Kidney epithelial cell (primary cell): ENCODE data around the gene GTF3C1. TPM values are rescaled to one million over a fixed set of nuclear protein-coding genes. Genes with fewer than 3 reads are reported as not detected.
A peak's percentile ranks its signal among the peaks of the same experiment; 100 is the strongest.

Experiments used
- DNase-seq: peaks from one replicate; pipeline ENCODE4 v3.0.0-alpha.2; 2010; ENCODE audit warnings: low read depth
- H3K27me3 ChIP-seq: 2 replicates; pipeline ENCODE4 v1.6.0; 2011; ENCODE audit warnings: low read length; ENCODE audit not compliant: control insufficient read depth, insufficient read depth
- H3K36me3 ChIP-seq: 2 replicates; pipeline ENCODE4 v1.5.1; 2011; ENCODE audit warnings: low read length; ENCODE audit not compliant: control insufficient read depth, insufficient read depth
- H3K4me3 ChIP-seq: 2 replicates; pipeline ENCODE4 v1.5.1; 2011; ENCODE audit warnings: low read depth, mild to moderate bottlenecking, control low read depth, low read length
- CTCF ChIP-seq: IDR thresholded peaks from 2 replicates; pipeline ENCODE4 v1.5.1; 2011; ENCODE audit warnings: mild to moderate bottlenecking, moderate library complexity, low read length, control low read depth, inconsistent platforms; ENCODE audit not compliant: insufficient read depth, poor library complexity, severe bottlenecking
- total RNA-seq: library from RNA; depleted of rRNA; stranded (reverse); fragments of >200 nt; gene quantifications from 2 replicates; pipeline ENCODE4 v1.2.3, GENCODE V29; 2015

Gene GTF3C1
- total RNA-seq, 1 donor from 2014 or later, result 89.7 TPM

GRCh38 chr16:27429981-27430441 is 119.7 kb downstream of the GTF3C1 start:
- no peak for TF ChIP-seq CTCF
- DNase-seq, result no peak
- H3K4me3 ChIP-seq, result no peak overlapping the region
- no peaks in the 10 kb centered on the region for H3K36me3 ChIP-seq
- no peaks in the 10 kb centered on the region for H3K27me3 ChIP-seq

GRCh38 chr16:27429330-27429871 is 120.3 kb downstream of the GTF3C1 start:
- H3K27me3 ChIP-seq, result no peaks in the 10 kb centered on the region
- no peak for DNase-seq
- no peak for TF ChIP-seq CTCF
- H3K4me3 ChIP-seq, result no peak overlapping the region
- no peaks in the 10 kb centered on the region for H3K36me3 ChIP-seq

- no peak overlapping the region for H3K4me3 ChIP-seq
- no peak for DNase-seq
- no peak for TF ChIP-seq CTCF
- H3K36me3 ChIP-seq, result no peaks in the 10 kb centered on the region
- no peaks in the 10 kb centered on the region for H3K27me3 ChIP-seq
Measured at GRCh38 chr16:27428026-27428785, 121.5 kb downstream of the GTF3C1 start.

GRCh38 chr16:27427538-27427937 is 122.2 kb downstream of the GTF3C1 start:
- H3K36me3 ChIP-seq, result no peaks in the 10 kb centered on the region
- DNase-seq, result no peak

GRCh38 chr16:27426423-27427408 is 123.0 kb downstream of the GTF3C1 start:
- Histone ChIP-seq H3K27me3 (no peaks in the 10 kb centered on the region), H3K4me3 (no peak overlapping the region), H3K36me3 (no peaks in the 10 kb centered on the region)
- no peak for TF ChIP-seq CTCF
- peak; percentile 94 for DNase-seq

More at GRCh38 chr16:27427538-27427937, 122.2 kb downstream of the GTF3C1 start:
- no peak for TF ChIP-seq CTCF
- Histone ChIP-seq H3K27me3 (no peaks in the 10 kb centered on the region), H3K4me3 (no peak overlapping the region)
